SK-N-SH (cell line): Measurements from ENCODE around the gene PLCB3. TPM values are rescaled to one million over a fixed set of nuclear protein-coding genes. Genes with fewer than 3 reads are reported as not detected.

Experiments
- CTCF ChIA-PET: fragments of 300-600, 350-600 bp; formaldehyde crosslinking; extraction: SDS; loops from one replicate; lab custom pipeline; 2021; lab: Yijun Ruan, JAX
- POLR2A ChIA-PET: fragments of 350-600 bp; sonication (Branson Sonifier 250); formaldehyde crosslinking; extraction: SDS; loops from one replicate; lab custom pipeline; 2020; ENCODE audit warnings: antibody characterized with exemption, inconsistent platforms; lab: Yijun Ruan, JAX
- DNase-seq: peaks from one replicate; pipeline ENCODE4 v3.0.0; 2012
- H2AFZ ChIP-seq: fragments of 200-600 bp; sonication (generic); 2 replicates; pipeline ENCODE4 v1.8.1; 2016; ENCODE audit warnings: antibody characterized with exemption, mild to moderate bottlenecking, low read depth
- H3F3A ChIP-seq: fragments of 200-600 bp; sonication (generic); replicated peaks from 2 replicates; pipeline ENCODE3; 2016; ENCODE audit warnings: antibody characterized with exemption, mild to moderate bottlenecking; ENCODE audit not compliant: insufficient read depth
- H3K27ac ChIP-seq, 2 experiments: fragments of 200-500 bp in 1 of 2; fragments of 200-600 bp in 1 of 2; sonication (Bioruptor generic) in 1 of 2; sonication (generic), shearing (Covaris generic) in 1 of 2; 2 replicates each; pipeline versions ENCODE4 v1.5.1 to v1.6.1; 2014 to 2016; ENCODE audit warnings: low read depth in 2 of 2, inconsistent platforms in 1 of 2, low read length in 1 of 2, mild to moderate bottlenecking in 1 of 2, mixed read lengths in 1 of 2
- H3K27me3 ChIP-seq: fragments of 200-600 bp; sonication (generic), shearing (Covaris generic); 2 replicates; pipeline ENCODE4 v1.6.1; 2016; ENCODE audit warnings: mixed run types; ENCODE audit not compliant: insufficient read depth
- H3K36me3 ChIP-seq, 2 experiments: fragments of 200-500 bp in 1 of 2; fragments of 200-600 bp in 1 of 2; sonication (Bioruptor generic) in 1 of 2; sonication (generic) in 1 of 2; replicated peaks in 1 of 2; 2 replicates each; pipeline versions ENCODE3 to v1.5.1; 2014 to 2016; ENCODE audit warnings: low read length in 1 of 2, mild to moderate bottlenecking in 1 of 2; ENCODE audit not compliant: insufficient read depth in 2 of 2, control insufficient read depth in 1 of 2
- H3K4me1 ChIP-seq, 2 experiments: fragments of 200-500 bp in 1 of 2; fragments of 200-600 bp in 1 of 2; sonication (Bioruptor generic) in 1 of 2; sonication (generic), shearing (Covaris generic) in 1 of 2; 2 replicates each; pipeline versions ENCODE4 v1.5.1 to v1.6.1; 2014 to 2016; ENCODE audit warnings: low read depth in 1 of 2, low read length in 1 of 2, mixed run types in 1 of 2; ENCODE audit not compliant: insufficient read depth in 2 of 2, control insufficient read depth in 1 of 2
- H3K4me2 ChIP-seq: fragments of 200-600 bp; sonication (generic), shearing (Covaris generic); 2 replicates; pipeline ENCODE4 v1.6.1; 2017; ENCODE audit warnings: mixed run types
- H3K4me3 ChIP-seq, 2 experiments: fragments of 200-500 bp in 1 of 2; fragments of 200-600 bp in 1 of 2; sonication (Bioruptor generic) in 1 of 2; sonication (generic), shearing (Covaris generic) in 1 of 2; 2 replicates each; pipeline versions ENCODE4 v1.5.1 to v1.8.1; 2014 to 2016; ENCODE audit warnings: low read depth in 2 of 2, inconsistent platforms in 1 of 2, low read length in 1 of 2, mild to moderate bottlenecking in 1 of 2, mixed read lengths in 1 of 2, moderate library complexity in 1 of 2
- H3K79me2 ChIP-seq: fragments of 200-600 bp; sonication (generic); 2 replicates; pipeline ENCODE4 v1.8.1; 2017; ENCODE audit warnings: mild to moderate bottlenecking; ENCODE audit not compliant: insufficient read depth
- H3K9ac ChIP-seq: fragments of 200-600 bp; sonication (generic); 2 replicates; pipeline ENCODE4 v1.6.1; 2017; ENCODE audit warnings: mixed run types
- H3K9me2 ChIP-seq: fragments of 200-600 bp; sonication (generic); 2 replicates; pipeline ENCODE4 v1.6.1; 2017; ENCODE audit warnings: mixed run types
- H3K9me3 ChIP-seq: fragments of 200-600 bp; sonication (generic); 2 replicates; pipeline ENCODE4 v1.6.1; 2017; ENCODE audit warnings: mixed run types, mild to moderate bottlenecking, moderate library complexity
- H4K20me1 ChIP-seq: fragments of 200-600 bp; sonication (generic); 2 replicates; pipeline ENCODE4 v1.6.1; 2017; ENCODE audit warnings: mild to moderate bottlenecking, mixed run types; ENCODE audit not compliant: insufficient read depth
- EP300 ChIP-seq, 2 experiments: IDR thresholded peaks; 2 replicates each; pipeline versions ENCODE4 v1.4.0 to v1.6.1; 2012; ENCODE audit warnings: borderline replicate concordance in 1 of 2, low read depth in 1 of 2, low read length in 1 of 2
- EZH2phosphoT487 ChIP-seq: fragments of 200-600 bp; sonication (generic); IDR thresholded peaks from 2 replicates; pipeline ENCODE4 v1.6.1; 2017; ENCODE audit warnings: low read depth, mixed run types, mild to moderate bottlenecking, antibody characterized with exemption, moderate library complexity, borderline replicate concordance
- FOXJ3 ChIP-seq: sonication (generic); formaldehyde crosslinking; IDR thresholded peaks from 2 replicates; pipeline ENCODE4 v1.5.1; 2020; ENCODE audit warnings: mild to moderate bottlenecking, missing genetic modification reagents
- FOXM1 ChIP-seq: IDR thresholded peaks from 2 replicates; pipeline ENCODE4 v1.4.0; 2012; ENCODE audit warnings: low read depth, mild to moderate bottlenecking
- GABPA ChIP-seq: IDR thresholded peaks from 2 replicates; pipeline ENCODE4 v1.4.0; 2012; ENCODE audit warnings: low read depth, mild to moderate bottlenecking
- GATA2 ChIP-seq: sonication (generic); formaldehyde crosslinking; IDR thresholded peaks from 2 replicates; pipeline ENCODE4 v1.5.0; 2020; ENCODE audit warnings: mild to moderate bottlenecking, missing genetic modification reagents
- JUND ChIP-seq: IDR thresholded peaks from 2 replicates; pipeline ENCODE4 v1.4.0; 2012
- MEF2A ChIP-seq: IDR thresholded peaks from 2 replicates; pipeline ENCODE4 v1.4.0; 2012; ENCODE audit warnings: low read depth, borderline replicate concordance
- NFIC ChIP-seq: IDR thresholded peaks from 2 replicates; pipeline ENCODE4 v1.4.0; 2012; ENCODE audit warnings: borderline replicate concordance
- RAD21 ChIP-seq: IDR thresholded peaks from 2 replicates; pipeline ENCODE4 v1.6.1; 2012; ENCODE audit warnings: mild to moderate bottlenecking, low read length
- RXRA ChIP-seq: IDR thresholded peaks from 2 replicates; pipeline ENCODE4 v1.4.0; 2012; ENCODE audit warnings: low read depth, mild to moderate bottlenecking, borderline replicate concordance
- SIN3A ChIP-seq: IDR thresholded peaks from 2 replicates; pipeline ENCODE4 v1.6.1; 2012; ENCODE audit warnings: low read depth, mild to moderate bottlenecking, low read length, moderate library complexity, borderline replicate concordance
- TEAD4 ChIP-seq: IDR thresholded peaks from 2 replicates; pipeline ENCODE4 v1.4.0; 2012; ENCODE audit warnings: mild to moderate bottlenecking, borderline replicate concordance; ENCODE audit not compliant: insufficient read depth
- USF2 ChIP-seq: fragments of 150-350 bp; IDR thresholded peaks from 2 replicates; pipeline ENCODE4 v1.6.1; 2017; ENCODE audit warnings: antibody characterized with exemption, low read length, low read depth, borderline replicate concordance
- WGBS: methylation state at CpG from one replicate; pipeline ENCODE4 v1.1.6; 2017; ENCODE audit warnings: low lambda C conversion rate; 5-methylcytosine and 5-hydroxymethylcytosine counted together
- polyA plus RNA-seq, 3 experiments: library from polyadenylated mRNA; depleted of rRNA; stranded (reverse); fragments of >200 nt; gene quantifications; 2 replicates each; pipeline ENCODE4 v1.2.3, GENCODE V29; 2012
- TF ChIP-seq, protein P1 (sequence below): fragments of 200-600 bp; sonication (generic); IDR thresholded peaks from 2 replicates; pipeline ENCODE4 v1.6.1; 2017; ENCODE audit warnings: antibody characterized with exemption, mild to moderate bottlenecking, moderate library complexity

The PLCB3 gene
- polyA plus RNA-seq, 1 of the 3 experiments (the other 2 are of a cell fraction), result 30.4 TPM

DNA sequence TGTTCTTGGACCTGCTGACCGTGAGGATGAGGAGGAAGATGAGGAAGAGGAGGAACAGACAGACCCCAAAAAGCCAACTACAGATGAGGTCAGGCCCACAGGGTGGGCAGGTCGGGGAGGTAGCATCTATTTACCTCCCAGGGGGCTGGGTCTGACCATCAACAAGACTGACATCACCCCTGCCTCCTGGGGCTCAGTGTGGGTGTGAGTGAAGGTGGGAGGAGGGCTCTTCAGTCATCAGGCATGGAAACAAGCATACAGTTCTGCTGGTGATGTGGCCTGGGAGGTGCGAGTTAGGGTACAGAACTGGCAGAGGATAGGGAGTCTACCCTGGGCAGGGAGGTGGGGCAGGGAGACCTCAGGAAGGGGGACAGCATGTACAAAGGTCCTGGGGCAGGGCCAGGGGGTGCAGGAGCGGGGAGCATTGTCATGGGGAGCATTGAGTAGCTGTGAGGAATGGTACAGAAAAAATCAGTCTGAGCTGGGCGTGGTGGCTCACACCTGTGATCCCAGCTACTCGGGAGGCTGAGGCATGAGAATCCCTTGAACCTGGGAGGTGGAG, 8.9 kb downstream of the PLCB3 start:
- peaks cover 3% of the 10 kb centered on the region for H3F3A ChIP-seq
- TF ChIP-seq, protein P1, sequence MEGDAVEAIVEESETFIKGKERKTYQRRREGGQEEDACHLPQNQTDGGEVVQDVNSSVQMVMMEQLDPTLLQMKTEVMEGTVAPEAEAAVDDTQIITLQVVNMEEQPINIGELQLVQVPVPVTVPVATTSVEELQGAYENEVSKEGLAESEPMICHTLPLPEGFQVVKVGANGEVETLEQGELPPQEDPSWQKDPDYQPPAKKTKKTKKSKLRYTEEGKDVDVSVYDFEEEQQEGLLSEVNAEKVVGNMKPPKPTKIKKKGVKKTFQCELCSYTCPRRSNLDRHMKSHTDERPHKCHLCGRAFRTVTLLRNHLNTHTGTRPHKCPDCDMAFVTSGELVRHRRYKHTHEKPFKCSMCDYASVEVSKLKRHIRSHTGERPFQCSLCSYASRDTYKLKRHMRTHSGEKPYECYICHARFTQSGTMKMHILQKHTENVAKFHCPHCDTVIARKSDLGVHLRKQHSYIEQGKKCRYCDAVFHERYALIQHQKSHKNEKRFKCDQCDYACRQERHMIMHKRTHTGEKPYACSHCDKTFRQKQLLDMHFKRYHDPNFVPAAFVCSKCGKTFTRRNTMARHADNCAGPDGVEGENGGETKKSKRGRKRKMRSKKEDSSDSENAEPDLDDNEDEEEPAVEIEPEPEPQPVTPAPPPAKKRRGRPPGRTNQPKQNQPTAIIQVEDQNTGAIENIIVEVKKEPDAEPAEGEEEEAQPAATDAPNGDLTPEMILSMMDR, result no peak
- TF ChIP-seq TEAD4 (no peak), EP300 (IDR thresholded peaks at IDR 0.05; ENCODE audit: borderline replicate concordance in 1 of 2, low read depth in 1 of 2, low read length in 1 of 2) (no peak), RAD21 (no peak), EZH2phosphoT487 (no peak), NFIC (no peak), FOXJ3 (CRISPR knock-in tag) (no peak), SIN3A (no peak), RXRA (no peak)
- H3K4me2 ChIP-seq, result no peak overlapping the region
- no peak for DNase-seq
- POLR2A ChIA-PET, result no interaction called here
- H3K9ac ChIP-seq, result no peak overlapping the region
- no peaks in the 10 kb centered on the region for H4K20me1 ChIP-seq
- H2AFZ ChIP-seq, result no peak overlapping the region
- CTCF ChIA-PET, result interaction anchor here (5.7 kb wide), 1 partner anchor 9 kb away, joined by 119 read pairs; the partner anchor contains the start of gene PLCB3
- H3K27ac ChIP-seq, result no peak overlapping the region
- H3K79me2 ChIP-seq, result no peaks in the 10 kb centered on the region; the same call in none of the 2 replicates
- H3K27me3 ChIP-seq, result no peaks in the 10 kb centered on the region
- H3K9me2 ChIP-seq, result no peaks in the 10 kb centered on the region
- H3K4me1 ChIP-seq, result peaks cover 0 to 27% of the 10 kb centered on the region in 2 experiments; a peak in 2 of 4 replicates
- WGBS, result 94% methylated on average over 6 of the region's 6 CpGs
- H3K36me3 ChIP-seq, result peaks cover 30 to 33% of the 10 kb centered on the region in 2 experiments
- no peak overlapping the region for H3K4me3 ChIP-seq
- H3K9me3 ChIP-seq, result no peaks in the 10 kb centered on the region

DNA sequence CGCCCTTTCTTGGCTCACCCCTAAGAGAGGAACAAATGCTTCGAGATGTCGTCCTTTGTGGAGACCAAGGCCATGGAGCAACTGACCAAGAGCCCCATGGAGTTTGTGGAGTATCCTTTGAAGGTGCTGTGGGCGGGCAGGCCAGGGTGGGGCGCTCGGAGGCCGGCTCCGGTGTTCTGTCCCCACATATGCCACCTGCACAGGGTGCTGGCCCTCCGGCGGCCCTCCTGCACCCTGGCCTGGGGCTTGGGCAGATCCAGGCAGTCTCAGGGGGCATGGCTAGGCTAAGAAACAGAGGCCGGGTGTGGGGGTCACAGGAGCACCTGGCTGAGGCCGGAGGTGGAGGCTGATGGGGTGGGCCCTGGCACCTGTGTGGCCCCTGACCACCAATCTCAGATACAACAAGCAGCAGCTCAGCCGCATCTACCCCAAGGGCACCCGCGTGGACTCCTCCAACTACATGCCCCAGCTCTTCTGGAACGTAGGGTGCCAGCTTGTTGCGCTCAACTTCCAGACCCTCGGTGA, 10.3 kb downstream of the PLCB3 start:
- POLR2A ChIA-PET, result interaction anchor here (1.2 to 1.3 kb wide), 2 partner anchors 9 to 15 kb away, joined by 3 read pairs; no protein-coding TSS in a partner anchor
- CTCF ChIA-PET, result interaction anchor here (5.7 kb wide), 1 partner anchor 11 kb away, joined by 119 read pairs; the partner anchor contains the start of gene PLCB3
- peaks cover 0 to 37% of the 10 kb centered on the region in 2 experiments; a peak in 2 of 4 replicates for H3K4me1 ChIP-seq
- H3K9me2 ChIP-seq, result no peaks in the 10 kb centered on the region
- no peak overlapping the region for H3K4me2 ChIP-seq
- no peaks in the 10 kb centered on the region for H3F3A ChIP-seq
- H3K36me3 ChIP-seq, result peaks cover 24 to 35% of the 10 kb centered on the region in 2 experiments
- TF ChIP-seq JUND (no peak), GABPA (no peak), FOXM1 (no peak), MEF2A (no peak), EZH2phosphoT487 (no peak), GATA2 (CRISPR knock-in tag) (no peak), USF2 (no peak)
- H3K27me3 ChIP-seq, result no peaks in the 10 kb centered on the region
- no peaks in the 10 kb centered on the region for H4K20me1 ChIP-seq
- H3K9me3 ChIP-seq, result no peaks in the 10 kb centered on the region
- no peaks in the 10 kb centered on the region; the same call in none of the 2 replicates for H3K79me2 ChIP-seq
- H3K9ac ChIP-seq, result no peak overlapping the region
- no peak for DNase-seq
- no peak overlapping the region for H3K27ac ChIP-seq
- 95% methylated on average over 15 of the region's 18 CpGs for WGBS
- H3K4me3 ChIP-seq, result no peak overlapping the region
- H2AFZ ChIP-seq, result no peak overlapping the region
